Ascending aorta (tissue), 2 donors: Measurements from ENCODE around the gene SLC4A8. TPM values are rescaled to one million over a fixed set of nuclear protein-coding genes. Genes with fewer than 3 reads are reported as not detected.

Source experiments
- DNase-seq, 2 donors: peaks; one replicate each; pipeline ENCODE4 v3.0.0-alpha.2; 2019; ENCODE audit warnings: low spot score in 2 of 2
- H3K27ac ChIP-seq, 2 donors: fragments of 200-600 bp; sonication (generic); one replicate each; pipeline ENCODE4 v1.5.1; 2016 to 2017; ENCODE audit warnings: mild to moderate bottlenecking in 1 of 2
- H3K27me3 ChIP-seq: fragments of 200-600 bp; sonication (generic); one replicate; pipeline ENCODE4 v1.5.1; 2017
- H3K36me3 ChIP-seq, 2 donors: fragments of 200-600 bp; sonication (generic); one replicate each; pipeline ENCODE4 v1.5.1; 2016
- H3K4me1 ChIP-seq, 2 donors: fragments of 200-600 bp; sonication (generic); one replicate each; pipeline ENCODE4 v1.5.1; 2016 to 2017; ENCODE audit warnings: mild to moderate bottlenecking in 1 of 2
- H3K4me3 ChIP-seq, 2 donors: fragments of 200-600 bp; sonication (generic); one replicate each; pipeline ENCODE4 v1.5.1; 2016 to 2017; ENCODE audit warnings: mild to moderate bottlenecking in 1 of 2
- H3K9me3 ChIP-seq, 2 donors: fragments of 200-600 bp; sonication (generic); one replicate each; pipeline ENCODE4 v1.5.1; 2016
- CTCF ChIP-seq, 3 experiments: fragments of 200-600 bp in 2 of 3; fragments of 450-650 bp in 1 of 3; sonication (generic) in 2 of 3; IDR thresholded peaks; one replicate each; pipeline ENCODE4 v1.5.1; 2016 to 2019; ENCODE audit warnings: antibody characterized with exemption in 3 of 3, mild to moderate bottlenecking in 1 of 3, moderate library complexity in 1 of 3
- intact Hi-C: fragments of 100-400 bp; cut with DNase I; formaldehyde crosslinking; loops from one replicate; pipeline ENCODE4 v1.15.1; 2023
- total RNA-seq: library from RNA; depleted of rRNA; stranded (reverse); fragments of >200 nt; gene quantifications from one replicate; pipeline ENCODE4 v1.1.0, GENCODE V29; 2016

SLC4A8 gene
- total RNA-seq, 1 donor from 2014 or later = not detected

- no peak overlapping the region for H3K27ac ChIP-seq
- no peaks in the 10 kb centered on the region for H3K4me1 ChIP-seq
- no peaks in the 10 kb centered on the region for H3K27me3 ChIP-seq
- DNase-seq = no peak
- H3K4me3 ChIP-seq = no peak overlapping the region
- no peak for TF ChIP-seq CTCF (IDR thresholded peaks at IDR 0.05)
- intact Hi-C loops = no loop called here
- no peaks in the 10 kb centered on the region for H3K36me3 ChIP-seq
- H3K9me3 ChIP-seq = no peaks in the 10 kb centered on the region
These were observed 18.8 kb upstream of the SLC4A8 start for GRCh38 chr12:51405801-51406207.

DNA sequence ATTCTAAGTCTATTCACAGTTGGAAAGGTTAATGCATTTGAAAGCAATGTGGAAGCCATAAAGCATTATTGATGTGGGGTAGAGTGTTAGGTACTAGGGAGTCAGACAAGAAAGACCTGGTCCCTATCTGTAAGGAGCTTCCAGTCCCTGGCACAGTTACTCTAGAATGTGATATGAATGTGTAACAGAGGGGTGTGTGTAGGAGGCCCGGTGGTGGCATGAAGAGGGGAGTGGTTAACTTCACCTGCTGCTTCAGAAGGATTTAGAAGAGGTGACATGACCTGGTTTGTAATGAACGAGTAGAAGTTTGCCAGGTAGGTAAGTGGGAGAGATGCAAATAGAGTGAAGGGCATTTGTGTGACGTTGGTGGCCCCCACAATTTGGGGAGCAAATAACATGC is 18.3 kb upstream of the SLC4A8 start:
- H3K27ac ChIP-seq = no peak overlapping the region
- H3K27me3 ChIP-seq = no peaks in the 10 kb centered on the region
- no peaks in the 10 kb centered on the region for H3K36me3 ChIP-seq
- no peak for TF ChIP-seq CTCF (IDR thresholded peaks at IDR 0.05)
- intact Hi-C loops = no loop called here
- DNase-seq = no peak
- H3K4me1 ChIP-seq = no peaks in the 10 kb centered on the region
- no peaks in the 10 kb centered on the region for H3K9me3 ChIP-seq
- no peak overlapping the region for H3K4me3 ChIP-seq

DNA sequence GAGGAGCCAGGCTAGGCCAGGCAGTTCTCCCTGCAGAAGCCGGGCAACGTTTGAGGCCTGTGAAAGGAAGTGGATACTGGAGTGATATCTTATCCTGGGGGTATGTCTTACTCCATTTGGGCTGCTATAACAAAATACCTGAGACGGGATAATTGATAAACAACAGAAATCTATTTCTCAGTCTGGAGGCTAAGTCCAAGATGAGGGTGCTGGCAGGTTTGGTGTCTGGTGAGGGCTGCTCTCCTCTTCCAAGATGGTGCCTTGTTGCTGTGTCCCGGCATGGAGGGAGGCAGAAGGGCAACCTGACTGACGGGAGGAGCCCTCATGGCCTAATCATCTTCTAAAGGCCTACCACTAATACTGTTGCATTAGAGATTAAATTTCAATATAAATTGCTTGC is 17.8 kb upstream of the SLC4A8 start:
- no peaks in the 10 kb centered on the region for H3K9me3 ChIP-seq
- no peaks in the 10 kb centered on the region for H3K4me1 ChIP-seq
- no peak overlapping the region for H3K4me3 ChIP-seq
- intact Hi-C loops = no loop called here
- no peak for TF ChIP-seq CTCF (IDR thresholded peaks at IDR 0.05)
- no peaks in the 10 kb centered on the region for H3K36me3 ChIP-seq
- H3K27me3 ChIP-seq = no peaks in the 10 kb centered on the region
- DNase-seq = no peak
- no peak overlapping the region for H3K27ac ChIP-seq

DNA sequence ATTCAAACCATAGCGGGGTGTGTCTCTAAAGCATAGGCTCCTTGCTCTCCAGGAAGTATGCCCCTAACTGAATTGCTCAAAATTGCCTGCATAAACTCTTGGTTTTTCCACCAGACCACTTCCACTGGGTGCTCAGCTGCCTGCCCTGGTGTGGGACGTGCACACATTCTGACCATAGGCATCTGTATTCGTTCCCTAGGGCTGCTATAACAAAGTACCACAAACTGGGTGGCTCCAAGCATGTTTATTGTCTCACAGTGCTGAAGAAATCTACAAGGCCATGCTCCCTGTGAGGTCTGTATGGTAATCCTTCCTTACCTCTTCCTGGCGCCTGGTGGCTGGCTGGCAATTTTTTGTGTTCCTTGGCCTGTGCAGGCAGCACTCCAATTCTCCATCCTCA is 17.0 kb upstream of the SLC4A8 start:
- H3K27ac ChIP-seq = no peak overlapping the region
- intact Hi-C loops = no loop called here
- no peaks in the 10 kb centered on the region for H3K27me3 ChIP-seq
- DNase-seq = no peak
- no peaks in the 10 kb centered on the region for H3K4me1 ChIP-seq
- no peaks in the 10 kb centered on the region for H3K36me3 ChIP-seq
- no peak overlapping the region for H3K4me3 ChIP-seq
- no peak for TF ChIP-seq CTCF (IDR thresholded peaks at IDR 0.05)
- no peaks in the 10 kb centered on the region for H3K9me3 ChIP-seq

- H3K27ac ChIP-seq = no peak overlapping the region
- no peaks in the 10 kb centered on the region for H3K9me3 ChIP-seq
- TF ChIP-seq CTCF (IDR thresholded peaks at IDR 0.05) = no peak
- no peaks in the 10 kb centered on the region for H3K27me3 ChIP-seq
- no peaks in the 10 kb centered on the region for H3K4me1 ChIP-seq
- intact Hi-C loops = no loop called here
- no peaks in the 10 kb centered on the region for H3K36me3 ChIP-seq
- DNase-seq = no peak
- no peak overlapping the region for H3K4me3 ChIP-seq
These were observed 14.8 kb upstream of the SLC4A8 start for GRCh38 chr12:51409846-51410245.

- Histone ChIP-seq H3K27me3 (no peaks in the 10 kb centered on the region), H3K4me1 (no peaks in the 10 kb centered on the region), H3K27ac (no peak overlapping the region), H3K9me3 (no peaks in the 10 kb centered on the region), H3K4me3 (no peak overlapping the region), H3K36me3 (no peaks in the 10 kb centered on the region)
- intact Hi-C loops = no loop called here
- no peak for DNase-seq
- TF ChIP-seq CTCF (IDR thresholded peaks at IDR 0.05) = no peak
These were observed 11.5 kb upstream of the SLC4A8 start for GRCh38 chr12:51413149-51413548.
